H1 (cell line): Measurements from ENCODE around the gene SLC39A9. TPM values are rescaled to one million over a fixed set of nuclear protein-coding genes. Genes with fewer than 3 reads are reported as not detected.

Experiments used
- CTCF ChIA-PET: fragments of 300-600 bp; sonication (Branson Sonifier 250); formaldehyde crosslinking; loops from one replicate; lab custom pipeline; 2021; ENCODE audit not compliant: partially characterized antibody; lab: Charles Lee
- POLR2A ChIA-PET: fragments of 300-600 bp; sonication (Branson Sonifier 250); formaldehyde crosslinking; loops from one replicate; lab custom pipeline; 2021; ENCODE audit warnings: inconsistent platforms; ENCODE audit not compliant: partially characterized antibody; lab: Charles Lee
- DNase-seq, 2 experiments: peaks; one replicate each; pipeline versions ENCODE4 v3.0.0 to v3.0.0-alpha.2; 2010 to 2022; ENCODE audit warnings: low spot score in 2 of 2, low read depth in 1 of 2, mixed read lengths in 1 of 2
- FAIRE-seq: peaks from 2 replicates; lab custom pipeline; 2011; peaks lifted over from hg19 to GRCh38; lab: Jason Lieb, UNC
- H2AFZ ChIP-seq: 2 replicates; pipeline ENCODE4 v1.8.1; 2012; ENCODE audit warnings: low read length, inconsistent platforms
- H2AK5ac ChIP-seq: 2 replicates; pipeline ENCODE4 v1.6.1; 2013; ENCODE audit warnings: low read depth, low read length
- H2BK120ac ChIP-seq: replicated peaks from 2 replicates; pipeline ENCODE3; 2013; ENCODE audit warnings: low read depth, low read length, inconsistent platforms
- H2BK12ac ChIP-seq: 2 replicates; pipeline ENCODE4 v1.6.1; 2013; ENCODE audit warnings: low read depth, low read length
- H2BK15ac ChIP-seq: 2 replicates; pipeline ENCODE4 v1.6.1; 2013; ENCODE audit warnings: low read length
- H2BK20ac ChIP-seq: 2 replicates; pipeline ENCODE4 v1.6.1; 2013; ENCODE audit warnings: low read length
- H2BK5ac ChIP-seq: 2 replicates; pipeline ENCODE4 v1.6.1; 2013; ENCODE audit warnings: low read depth, low read length
- H3K14ac ChIP-seq: 2 replicates; pipeline ENCODE4 v1.6.1; 2013; ENCODE audit warnings: inconsistent platforms; ENCODE audit not compliant: insufficient read length
- H3K18ac ChIP-seq: 2 replicates; pipeline ENCODE4 v1.6.1; 2013; ENCODE audit warnings: low read length; ENCODE audit errors: extremely low read depth
- H3K23ac ChIP-seq: 2 replicates; pipeline ENCODE4 v1.6.1; 2013; ENCODE audit warnings: inconsistent platforms; ENCODE audit not compliant: insufficient read length
- H3K23me2 ChIP-seq: 2 replicates; pipeline ENCODE4 v1.6.1; 2013; ENCODE audit warnings: low read depth, low read length
- H3K27ac ChIP-seq: 2 replicates; pipeline ENCODE4 v1.6.1; 2011; ENCODE audit warnings: low read depth, low read length, inconsistent platforms
- H3K27me3 ChIP-seq, 4 experiments: replicated peaks in 1 of 4; 1 replicate in 1 of 4; 2 replicates in 3 of 4; pipeline versions ENCODE4 v1.6.1 to v1.8.1; 2011 to 2013; ENCODE audit warnings: low read length in 3 of 4, mild to moderate bottlenecking in 3 of 4, inconsistent platforms in 2 of 4, mixed read lengths in 2 of 4, moderate library complexity in 1 of 4; ENCODE audit not compliant: control insufficient read depth in 3 of 4, insufficient read depth in 3 of 4; ENCODE audit errors: extremely low read depth in 1 of 4
- H3K36me3 ChIP-seq, 4 experiments: 2 replicates each; pipeline versions ENCODE4 v1.6.1 to v1.8.1; 2011 to 2013; ENCODE audit warnings: mild to moderate bottlenecking in 4 of 4, low read length in 3 of 4, moderate library complexity in 2 of 4, control low read depth in 1 of 4, inconsistent platforms in 1 of 4; ENCODE audit not compliant: insufficient read depth in 4 of 4, control insufficient read depth in 2 of 4
- H3K4ac ChIP-seq: replicated peaks from 2 replicates; pipeline ENCODE3; 2013; ENCODE audit warnings: low read length, low read depth, mixed read lengths, inconsistent platforms; ENCODE audit not compliant: insufficient read length
- H3K4me1 ChIP-seq, 4 experiments: replicated peaks in 1 of 4; 1 replicate in 1 of 4; 2 replicates in 3 of 4; pipeline versions ENCODE4 v1.6.1 to v1.8.1; 2011 to 2013; ENCODE audit warnings: low read length in 3 of 4, inconsistent platforms in 2 of 4, mixed read lengths in 1 of 4; ENCODE audit not compliant: insufficient read depth in 4 of 4, control insufficient read depth in 3 of 4
- H3K4me2 ChIP-seq, 2 experiments: 2 replicates each; pipeline versions ENCODE4 v1.6.1 to v1.8.1; 2011 to 2013; ENCODE audit warnings: low read depth in 2 of 2, low read length in 2 of 2, control low read depth in 1 of 2, inconsistent platforms in 1 of 2, mild to moderate bottlenecking in 1 of 2; ENCODE audit not compliant: insufficient read depth in 1 of 2
- H3K4me3 ChIP-seq, 4 experiments: fragments of 200-600, 300-600 bp in 1 of 4; sonication (generic), shearing (Covaris generic), sonication (Bioruptor Twin) in 1 of 4; 2 replicates each; pipeline versions ENCODE4 v1.5.1 to v1.8.1; 2011 to 2016; ENCODE audit warnings: low read length in 4 of 4, low read depth in 3 of 4, control low read depth in 2 of 4, inconsistent platforms in 2 of 4, mild to moderate bottlenecking in 2 of 4, mixed read lengths in 1 of 4, moderate library complexity in 1 of 4; ENCODE audit not compliant: insufficient read depth in 2 of 4; ENCODE audit errors: extremely low read depth in 1 of 4
- H3K56ac ChIP-seq: replicated peaks from 2 replicates; pipeline ENCODE3; 2013; ENCODE audit warnings: low read depth, mild to moderate bottlenecking, mixed read lengths, low read length, inconsistent platforms; ENCODE audit not compliant: insufficient read length
- H3K79me1 ChIP-seq: 2 replicates; pipeline ENCODE4 v1.6.1; 2013; ENCODE audit warnings: low read depth, low read length, control low read depth
- H3K79me2 ChIP-seq, 2 experiments: 2 replicates each; pipeline versions ENCODE4 v1.6.1 to v1.8.1; 2012 to 2013; ENCODE audit warnings: low read length in 2 of 2, mild to moderate bottlenecking in 2 of 2, inconsistent platforms in 1 of 2; ENCODE audit not compliant: insufficient read depth in 2 of 2, control insufficient read depth in 1 of 2
- H3K9ac ChIP-seq, 4 experiments: replicated peaks in 1 of 4; 1 replicate in 1 of 4; 2 replicates in 3 of 4; pipeline versions ENCODE4 v1.6.1 to v1.8.1; 2011 to 2013; ENCODE audit warnings: low read depth in 3 of 4, low read length in 3 of 4, control low read depth in 2 of 4, mild to moderate bottlenecking in 2 of 4, moderate library complexity in 2 of 4, inconsistent platforms in 1 of 4; ENCODE audit errors: extremely low read depth in 1 of 4
- H3K9me3 ChIP-seq, 2 experiments: 2 replicates each; pipeline versions ENCODE4 v1.6.1 to v1.8.1; 2012 to 2013; ENCODE audit warnings: mild to moderate bottlenecking in 2 of 2, moderate library complexity in 2 of 2, control low read depth in 1 of 2, inconsistent platforms in 1 of 2, low read depth in 1 of 2, low read length in 1 of 2, mixed read lengths in 1 of 2; ENCODE audit not compliant: insufficient read depth in 2 of 2
- H4K20me1 ChIP-seq, 2 experiments: replicated peaks in 1 of 2; 2 replicates each; pipeline versions ENCODE3 to v1.8.1; 2011 to 2013; ENCODE audit warnings: inconsistent platforms in 2 of 2, low read length in 2 of 2, mild to moderate bottlenecking in 1 of 2; ENCODE audit not compliant: insufficient read depth in 2 of 2, control insufficient read depth in 1 of 2
- H4K5ac ChIP-seq: 2 replicates; pipeline ENCODE4 v1.6.1; 2013; ENCODE audit warnings: low read length, low read depth, mixed read lengths, inconsistent platforms; ENCODE audit not compliant: insufficient read length
- H4K8ac ChIP-seq: 2 replicates; pipeline ENCODE4 v1.8.0; 2013; ENCODE audit warnings: mild to moderate bottlenecking, moderate library complexity, low read length, inconsistent platforms; ENCODE audit not compliant: insufficient read depth; ENCODE audit errors: extremely low read depth
- H4K91ac ChIP-seq: replicated peaks from 2 replicates; pipeline ENCODE3; 2013; ENCODE audit warnings: low read length, mixed read lengths, inconsistent platforms; ENCODE audit not compliant: insufficient read length
- BACH1 ChIP-seq: IDR thresholded peaks from 2 replicates; pipeline ENCODE4 v1.6.1; 2012; ENCODE audit warnings: low read length, improper control_type of control experiment
- CEBPB ChIP-seq: IDR thresholded peaks from 2 replicates; pipeline ENCODE4 v1.6.1; 2012; ENCODE audit warnings: low read depth, low read length
- CHD1 ChIP-seq: IDR thresholded peaks from 2 replicates; pipeline ENCODE4 v1.6.1; 2012; ENCODE audit warnings: low read depth, low read length, improper control_type of control experiment
- GTF2F1 ChIP-seq: IDR thresholded peaks from 2 replicates; pipeline ENCODE4 v1.6.1; 2012; ENCODE audit warnings: low read depth, low read length, improper control_type of control experiment, borderline replicate concordance
- RXRA ChIP-seq: IDR thresholded peaks from 2 replicates; pipeline ENCODE4 v1.6.1; 2011; ENCODE audit warnings: low read depth, mild to moderate bottlenecking, low read length, moderate library complexity; ENCODE audit not compliant: insufficient read depth
- SP1 ChIP-seq: IDR thresholded peaks from 2 replicates; pipeline ENCODE4 v1.6.1; 2011; ENCODE audit warnings: low read depth, low read length
- YY1 ChIP-seq: IDR thresholded peaks from 2 replicates; pipeline ENCODE4 v1.6.1; 2011; ENCODE audit warnings: low read depth, mild to moderate bottlenecking, low read length
- WGBS, 2 experiments: shearing (Covaris generic) in 1 of 2; methylation state at CpG; one replicate each; pipeline versions ENCODE4 v1.1.6 to v1.1.7; 2013 to 2015; ENCODE audit warnings: low lambda C conversion rate in 2 of 2, mixed read lengths in 2 of 2, inconsistent platforms in 1 of 2, low coverage in 1 of 2, missing lambda C conversion rate in 1 of 2; ENCODE audit not compliant: insufficient replicate concordance in 2 of 2, insufficient coverage in 1 of 2, insufficient read length in 1 of 2; ENCODE audit errors: extremely low coverage in 1 of 2, missing lambda C conversion rate in 1 of 2; 5-methylcytosine and 5-hydroxymethylcytosine counted together
- polyA plus RNA-seq, 7 experiments: library from polyadenylated mRNA; depleted of rRNA in 3 of 7; stranded (reverse) in 5 of 7; unstranded in 2 of 7; fragments of >200 nt in 5 of 7; fragments of 200-250 nt in 2 of 7; gene quantifications; 1 replicate in 5 of 7; 2 replicates in 1 of 7; 4 replicates in 1 of 7; pipeline versions ENCODE4 v1.2.1 to v1.2.3, GENCODE V29; 2011 to 2013; ENCODE audit warnings: missing spikeins in 2 of 7, mixed read lengths in 2 of 7
- total RNA-seq: library from RNA; stranded (reverse); fragmentation: NEBNext Ultra II Directional; extraction: Animal tissue kit (Norgen Biotek cat#: 25700); gene quantifications from 2 replicates; pipeline ENCODE4 v1.2.1, GENCODE V29; 2021
- TF ChIP-seq, protein P1 (sequence below): IDR thresholded peaks from 2 replicates; pipeline ENCODE4 v1.6.1; 2011; ENCODE audit warnings: low read depth, mild to moderate bottlenecking, low read length; ENCODE audit not compliant: insufficient read depth

The SLC39A9 gene
- total and polyA plus RNA-seq, 2 of the 8 experiments (the other 6 are each of a cell fraction or from before 2014, with no cell fraction given), result 31.0 to 44.2 TPM

DNA sequence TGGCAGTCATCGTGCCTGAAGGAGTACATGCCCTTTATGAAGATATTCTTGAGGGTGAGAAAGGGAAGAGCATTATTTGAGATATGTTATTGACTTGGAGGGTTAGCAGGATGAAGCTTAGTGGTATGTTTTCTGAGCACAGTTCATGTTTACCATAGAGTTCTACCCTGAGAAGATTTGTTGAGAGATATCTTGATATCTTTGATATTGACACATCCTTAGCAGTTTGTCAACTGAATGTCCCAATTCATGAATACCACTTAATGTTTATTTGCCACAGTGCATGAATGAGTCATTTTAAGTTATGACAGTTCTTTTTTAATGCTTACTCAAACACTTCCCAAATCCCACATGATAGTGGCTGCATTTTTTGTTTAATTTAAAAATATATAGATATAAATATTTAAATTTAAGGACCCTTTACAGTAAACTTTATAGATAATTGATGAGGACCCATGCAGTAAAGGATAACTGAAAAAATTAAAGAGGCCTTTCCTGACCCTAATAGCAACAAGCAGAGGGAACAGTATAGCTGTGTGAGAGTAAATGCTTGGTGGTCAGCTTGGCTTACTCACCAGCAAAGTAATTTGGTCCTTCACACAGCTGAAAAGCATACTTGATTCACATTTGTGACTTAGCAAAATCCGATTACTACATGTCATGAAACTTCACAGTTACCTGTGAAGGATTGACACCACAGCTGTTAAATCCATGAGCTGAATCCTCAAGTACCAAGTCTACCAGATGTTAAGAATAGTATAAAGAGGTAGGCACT is 25.8 kb downstream of the SLC39A9 start:
- 96% methylated on average over 2 of the region's 2 CpGs; no CpG with 5 or more reads in 1 of the 2 experiments for WGBS, 2 experiments
- Histone ChIP-seq H3K56ac (no peak overlapping the region), H3K23ac (no peak overlapping the region), H3K9me3 (peaks cover 9 to 10% of the 10 kb centered on the region in 2 experiments; a peak in 2 of 4 replicates), H2BK5ac (no peak overlapping the region), H3K14ac (no peak overlapping the region), H3K9ac (no peak overlapping the region), H3K79me1 (0 out of 2 replicates have a peak, but pooled peaks cover 3% of the 10 kb centered on the region), H2AK5ac (no peak overlapping the region), H2BK120ac (no peak overlapping the region), H2BK15ac (no peak overlapping the region), H3K23me2 (no peaks in the 10 kb centered on the region), H3K36me3 (peaks cover 0 to 9% (median 4%) of the 10 kb centered on the region in 4 experiments; a peak in 4 of 8 replicates), H3K4me3 (no peak overlapping the region), H2BK20ac (no peak overlapping the region), H3K4ac (no peak overlapping the region), H4K5ac (no peak overlapping the region), H3K79me2 (peaks cover 0 to 2% of the 10 kb centered on the region in 2 experiments; a peak in 1 of 4 replicates), H4K20me1 (no peaks in the 10 kb centered on the region), H2AFZ (no peak overlapping the region), H4K91ac (no peak overlapping the region), H3K4me2 (no peak overlapping the region), H3K4me1 (no peaks in the 10 kb centered on the region), H3K18ac (no peak overlapping the region), H2BK12ac (no peak overlapping the region), H3K27ac (no peak overlapping the region), H3K27me3 (no peaks in the 10 kb centered on the region), H4K8ac (no peak overlapping the region)
- FAIRE-seq (no peak), DNase-seq (no peak)
- CTCF ChIA-PET, result interaction anchor here (0.6 to 1.5 kb wide), 3 partner anchors 16 to 92 kb away, joined by 3 to 6 read pairs (median 4); no protein-coding TSS in a partner anchor
- POLR2A ChIA-PET, result interaction anchor here (2.0 kb wide), 1 partner anchor 26 kb away, joined by 7 read pairs; the partner anchor contains the start of genes ERH and SLC39A9
- TF ChIP-seq RXRA, result no peak
- TF ChIP-seq SP1, result no peak
- no peak for TF ChIP-seq YY1
- TF ChIP-seq CHD1, result no peak
- TF ChIP-seq, protein P1, sequence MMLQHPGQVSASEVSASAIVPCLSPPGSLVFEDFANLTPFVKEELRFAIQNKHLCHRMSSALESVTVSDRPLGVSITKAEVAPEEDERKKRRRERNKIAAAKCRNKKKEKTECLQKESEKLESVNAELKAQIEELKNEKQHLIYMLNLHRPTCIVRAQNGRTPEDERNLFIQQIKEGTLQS, result no peak
- TF ChIP-seq BACH1, result no peak
- TF ChIP-seq CEBPB, result no peak
- no peak for TF ChIP-seq GTF2F1
